HCT116 (cell line): ENCODE data around the gene ANO9. TPM values are rescaled to one million over a fixed set of nuclear protein-coding genes. Genes with fewer than 3 reads are reported as not detected.

ENCODE experiments used
- ATAC-seq: fragments of 200-7000 bp; cut with Tn5 transposase; 2 replicates; pipeline ENCODE4 v1.9.1; 2020; ENCODE audit warnings: mild to moderate bottlenecking, moderate library complexity
- BruUV-seq: library from RNA; stranded (reverse); fragments of 400-500 nt; replicated peaks from 2 replicates; lab custom pipeline; 2021; lab: Mats Ljungman, UMichigan
- CTCF ChIA-PET: fragments of 300-600 bp; sonication (Branson Sonifier 250); formaldehyde crosslinking; loops from one replicate; lab custom pipeline; 2021; ENCODE audit warnings: antibody characterized with exemption; lab: Charles Lee
- POLR2A ChIA-PET: fragments of 300-600, 350-600 bp; sonication (Branson Sonifier 250); formaldehyde crosslinking; loops from one replicate; lab custom pipeline; 2021; ENCODE audit warnings: antibody characterized with exemption; lab: Charles Lee
- RAD21 ChIA-PET, 2 experiments: fragments of 300-600 bp; sonication (Branson Sonifier 250); formaldehyde crosslinking; loops; one replicate each; lab custom pipeline; 2023; ENCODE audit warnings: low total read pairs in 2 of 2; ENCODE audit not compliant: uncharacterized antibody in 2 of 2, unreplicated experiment in 2 of 2, low non-redundant PET in 1 of 2; lab: Charles Lee
- DNase-seq: peaks from one replicate; pipeline ENCODE4 v3.0.0-alpha.2; 2010; ENCODE audit warnings: low read depth, low spot score
- H2AFZ ChIP-seq: fragments of 200-600 bp; shearing (Covaris generic), sonication (generic); 2 replicates; pipeline ENCODE4 v1.6.1; 2017; ENCODE audit warnings: low read depth, mixed run types, mixed read lengths, antibody characterized with exemption, low read length; ENCODE audit not compliant: poor library complexity, severe bottlenecking
- H3K27ac ChIP-seq: 2 replicates; pipeline ENCODE4 v1.5.1; 2012; ENCODE audit warnings: low read depth, low read length
- H3K27me3 ChIP-seq: fragments of 200-600 bp; sonication (generic); 2 replicates; pipeline ENCODE4 v1.6.1; 2016; ENCODE audit warnings: mixed run types, low read length, mixed read lengths; ENCODE audit not compliant: insufficient read depth
- H3K36me3 ChIP-seq, 2 experiments: fragments of 200-500 bp in 1 of 2; fragments of 200-600 bp in 1 of 2; sonication (Bioruptor generic) in 1 of 2; sonication (generic) in 1 of 2; 2 replicates each; pipeline versions ENCODE4 v1.5.1 to v1.6.1; 2014 to 2016; ENCODE audit warnings: low read length in 2 of 2, inconsistent platforms in 1 of 2, mixed read lengths in 1 of 2, mixed run types in 1 of 2; ENCODE audit not compliant: insufficient read depth in 2 of 2, control insufficient read depth in 1 of 2
- H3K4me1 ChIP-seq, 2 experiments: fragments of 200-600 bp in 1 of 2; sonication (generic) in 1 of 2; 2 replicates each; pipeline versions ENCODE4 v1.5.1 to v1.6.1; 2012 to 2017; ENCODE audit warnings: low read length in 2 of 2, inconsistent platforms in 1 of 2, mild to moderate bottlenecking in 1 of 2, mixed read lengths in 1 of 2, mixed run types in 1 of 2, moderate library complexity in 1 of 2; ENCODE audit not compliant: insufficient read depth in 2 of 2, control insufficient read depth in 1 of 2
- H3K4me2 ChIP-seq: fragments of 200-600 bp; sonication (generic); 2 replicates; pipeline ENCODE4 v1.6.1; 2017; ENCODE audit warnings: mixed run types, low read length, mixed read lengths
- H3K4me3 ChIP-seq, 2 experiments: fragments of 200-600 bp in 1 of 2; sonication (generic) in 1 of 2; replicated peaks in 1 of 2; 2 replicates each; pipeline ENCODE4 v1.5.1; 2011 to 2016; ENCODE audit warnings: low read length in 2 of 2, control low read depth in 1 of 2, low read depth in 1 of 2, mild to moderate bottlenecking in 1 of 2, mixed read lengths in 1 of 2, mixed run types in 1 of 2
- H3K79me2 ChIP-seq: fragments of 200-600 bp; sonication (generic); 2 replicates; pipeline ENCODE4 v1.6.1; 2017; ENCODE audit warnings: mild to moderate bottlenecking, mixed run types, low read length, moderate library complexity, mixed read lengths; ENCODE audit not compliant: insufficient read depth
- H3K9ac ChIP-seq: fragments of 200-600 bp; sonication (generic); 2 replicates; pipeline ENCODE4 v1.6.1; 2016; ENCODE audit warnings: low read length, mixed read lengths
- H3K9me2 ChIP-seq: fragments of 200-600 bp; sonication (generic), shearing (Covaris generic); 2 replicates; pipeline ENCODE4 v1.6.1; 2017; ENCODE audit warnings: mixed run types, mild to moderate bottlenecking, moderate library complexity; ENCODE audit not compliant: insufficient read depth
- H3K9me3 ChIP-seq, 2 experiments: fragments of 200-500 bp in 1 of 2; fragments of 200-600 bp in 1 of 2; sonication (Bioruptor generic) in 1 of 2; sonication (generic) in 1 of 2; 2 replicates each; pipeline ENCODE4 v1.6.1; 2014 to 2017; ENCODE audit warnings: low read length in 2 of 2, mixed read lengths in 2 of 2, inconsistent platforms in 1 of 2, low read depth in 1 of 2, mild to moderate bottlenecking in 1 of 2, mixed run types in 1 of 2, moderate library complexity in 1 of 2; ENCODE audit not compliant: control insufficient read depth in 1 of 2, insufficient read depth in 1 of 2
- H4K20me1 ChIP-seq: fragments of 200-600 bp; sonication (generic), shearing (Covaris generic); 2 replicates; pipeline ENCODE4 v1.6.1; 2017; ENCODE audit warnings: mixed run types, mild to moderate bottlenecking, moderate library complexity; ENCODE audit not compliant: insufficient read depth
- ATF3 ChIP-seq: IDR thresholded peaks from 2 replicates; pipeline ENCODE4 v1.6.1; 2012
- CBX3 ChIP-seq: IDR thresholded peaks from 2 replicates; pipeline ENCODE4 v1.6.1; 2012; ENCODE audit warnings: low read depth
- CEBPB ChIP-seq: IDR thresholded peaks from 2 replicates; pipeline ENCODE4 v1.6.1; 2012; ENCODE audit warnings: low read depth
- EGR1 ChIP-seq: IDR thresholded peaks from 2 replicates; pipeline ENCODE4 v1.6.1; 2012; ENCODE audit warnings: low read depth
- ELF1 ChIP-seq: IDR thresholded peaks from 2 replicates; pipeline ENCODE4 v1.6.1; 2012; ENCODE audit warnings: low read depth, borderline replicate concordance
- EZH2 ChIP-seq: fragments of 200-600 bp; sonication (generic); IDR thresholded peaks from 2 replicates; pipeline ENCODE4 v1.6.1; 2017; ENCODE audit warnings: antibody characterized with exemption, mixed run types
- EZH2phosphoT487 ChIP-seq: fragments of 200-600 bp; IDR thresholded peaks from 2 replicates; pipeline ENCODE4 v1.6.1; 2018; ENCODE audit warnings: antibody characterized with exemption, borderline replicate concordance
- JUND ChIP-seq: IDR thresholded peaks from 2 replicates; pipeline ENCODE4 v1.6.1; 2012
- MAX ChIP-seq: IDR thresholded peaks from 2 replicates; pipeline ENCODE4 v1.6.1; 2012
- POLR2A ChIP-seq: IDR thresholded peaks from 2 replicates; pipeline ENCODE4 v1.7.0; 2011; ENCODE audit warnings: borderline replicate concordance; ENCODE audit not compliant: insufficient read depth, insufficient read length; ENCODE audit errors: extremely low read depth
- POLR2AphosphoS5 ChIP-seq: IDR thresholded peaks from 2 replicates; pipeline ENCODE4 v1.6.1; 2011; ENCODE audit warnings: mild to moderate bottlenecking, low read depth, low read length, moderate library complexity
- RAD21 ChIP-seq: IDR thresholded peaks from 2 replicates; pipeline ENCODE4 v1.6.1; 2012; ENCODE audit warnings: low read depth, mild to moderate bottlenecking
- REST ChIP-seq: IDR thresholded peaks from 2 replicates; pipeline ENCODE4 v1.6.1; 2012; ENCODE audit warnings: low read depth
- SIN3A ChIP-seq: IDR thresholded peaks from 2 replicates; pipeline ENCODE4 v1.6.1; 2012; ENCODE audit warnings: low read depth
- SRF ChIP-seq: IDR thresholded peaks from 2 replicates; pipeline ENCODE4 v1.6.1; 2012; ENCODE audit warnings: low read depth
- TCF7L2 ChIP-seq: IDR thresholded peaks from 2 replicates; pipeline ENCODE4 v1.7.0; 2011; ENCODE audit warnings: borderline replicate concordance, inconsistent platforms; ENCODE audit not compliant: insufficient read depth, insufficient read length; ENCODE audit errors: extremely low read depth
- YY1 ChIP-seq: IDR thresholded peaks from 2 replicates; pipeline ENCODE4 v1.6.1; 2011; ENCODE audit warnings: low read length, low read depth, moderate library complexity, mild to moderate bottlenecking; ENCODE audit not compliant: insufficient replicate concordance; ENCODE audit errors: extremely low read depth
- ZBTB33 ChIP-seq: IDR thresholded peaks from 2 replicates; pipeline ENCODE4 v1.6.1; 2011; ENCODE audit warnings: mild to moderate bottlenecking, low read length, moderate library complexity; ENCODE audit not compliant: insufficient replicate concordance; ENCODE audit errors: extremely low read depth
- intact Hi-C: fragments of 100-400 bp; cut with micrococcal nuclease; formaldehyde crosslinking; loops from 2 replicates; pipeline ENCODE4 v1.10.0; 2022
- total RNA-seq: library from RNA; stranded (reverse); gene quantifications from one replicate; pipeline ENCODE4 v1.2.1, GENCODE V29; 2021; ENCODE audit not compliant: unreplicated experiment
- TF ChIP-seq, protein P1 (sequence below), 3 experiments: fragments of 200-600 bp in 1 of 3; sonication (generic) in 1 of 3; IDR thresholded peaks in 2 of 3; conservative IDR thresholded peaks in 1 of 3; 2 replicates each; pipeline ENCODE4 v1.5.1; 2012 to 2017; ENCODE audit warnings: low read depth in 2 of 3, low read length in 2 of 3, antibody characterized with exemption in 1 of 3, borderline replicate concordance in 1 of 3, control low read depth in 1 of 3, mild to moderate bottlenecking in 1 of 3, mixed read lengths in 1 of 3, mixed run types in 1 of 3, moderate library complexity in 1 of 3; ENCODE audit not compliant: insufficient read depth in 1 of 3

ANO9 gene
- total RNA-seq, 1 experiment from 2014 or later, result 70.3 TPM

DNA sequence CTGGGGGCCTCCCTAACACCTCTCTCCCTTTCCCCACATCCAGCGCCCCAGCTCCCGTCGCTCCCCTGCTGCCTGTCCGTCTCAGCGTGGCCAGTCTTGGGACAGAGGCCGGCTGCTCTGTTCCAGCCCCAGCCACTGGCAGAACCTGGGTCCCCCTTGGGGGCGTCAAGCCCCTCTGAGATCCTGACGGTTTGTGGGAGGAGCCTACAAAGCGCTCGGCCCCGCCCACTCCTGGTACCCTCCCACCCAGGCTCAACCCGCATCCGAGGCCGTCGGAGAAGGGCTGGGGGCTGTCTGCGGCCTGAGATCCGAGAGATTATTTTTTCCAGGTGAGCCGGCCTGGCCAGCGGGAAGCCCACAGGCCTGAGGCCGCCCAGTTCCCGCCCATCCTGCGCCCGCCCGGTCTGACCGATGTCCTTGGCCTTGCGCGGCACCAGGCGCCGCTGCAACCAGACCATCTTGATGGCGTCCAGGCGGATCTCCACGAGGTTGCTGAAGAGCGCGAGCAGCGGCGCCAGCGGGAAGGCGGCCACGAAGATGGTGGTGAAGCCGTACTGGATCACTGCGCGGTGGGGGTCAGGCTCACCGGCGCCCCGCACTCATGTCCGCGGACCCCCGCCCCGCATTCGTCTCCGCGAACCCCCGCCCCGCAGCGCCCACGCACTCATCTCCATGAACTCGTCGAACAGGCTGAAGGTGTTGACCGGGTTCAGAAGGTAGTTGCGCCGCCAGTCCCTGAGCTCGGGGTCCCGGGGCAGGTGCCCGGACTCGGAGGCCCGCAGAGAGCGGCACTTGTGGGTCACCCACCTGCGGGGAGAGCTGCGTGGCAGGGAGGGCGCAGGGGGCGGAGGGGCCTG lies 21.5 kb downstream of the ANO9 start:
- no peak overlapping the region for H2AFZ ChIP-seq
- H3K9me3 ChIP-seq, result no peaks in the 10 kb centered on the region

More for the DNA sequence above, 21.5 kb downstream of the ANO9 start:
- no peak overlapping the region for H3K9ac ChIP-seq
- no peak for DNase-seq
- no peaks in the 10 kb centered on the region for H3K27me3 ChIP-seq
- ATAC-seq, result no peak
- H3K4me1 ChIP-seq, result peaks cover 17 to 22% of the 10 kb centered on the region in 2 experiments
- H3K36me3 ChIP-seq, result no peaks in the 10 kb centered on the region
- POLR2A ChIA-PET, result no interaction called here
- CTCF ChIA-PET, result no interaction called here
- no peak overlapping the region for H3K4me3 ChIP-seq
- H4K20me1 ChIP-seq, result no peaks in the 10 kb centered on the region
- intact Hi-C loops, result no loop called here
- H3K9me2 ChIP-seq, result no peaks in the 10 kb centered on the region
- H3K79me2 ChIP-seq, result no peaks in the 10 kb centered on the region; the same call in 1 of the 2 replicates
- TF ChIP-seq TCF7L2 (no peak), YY1 (no peak), MAX (no peak), RAD21 (no peak), ZBTB33 (no peak), CBX3 (no peak), JUND (no peak), ELF1 (no peak), SIN3A (no peak), POLR2A (no peak), ATF3 (no peak), CEBPB (no peak), EGR1 (no peak), POLR2AphosphoS5 (no peak), EZH2phosphoT487 (no peak), EZH2 (no peak), REST (no peak), SRF (no peak)
- TF ChIP-seq, protein P1, sequence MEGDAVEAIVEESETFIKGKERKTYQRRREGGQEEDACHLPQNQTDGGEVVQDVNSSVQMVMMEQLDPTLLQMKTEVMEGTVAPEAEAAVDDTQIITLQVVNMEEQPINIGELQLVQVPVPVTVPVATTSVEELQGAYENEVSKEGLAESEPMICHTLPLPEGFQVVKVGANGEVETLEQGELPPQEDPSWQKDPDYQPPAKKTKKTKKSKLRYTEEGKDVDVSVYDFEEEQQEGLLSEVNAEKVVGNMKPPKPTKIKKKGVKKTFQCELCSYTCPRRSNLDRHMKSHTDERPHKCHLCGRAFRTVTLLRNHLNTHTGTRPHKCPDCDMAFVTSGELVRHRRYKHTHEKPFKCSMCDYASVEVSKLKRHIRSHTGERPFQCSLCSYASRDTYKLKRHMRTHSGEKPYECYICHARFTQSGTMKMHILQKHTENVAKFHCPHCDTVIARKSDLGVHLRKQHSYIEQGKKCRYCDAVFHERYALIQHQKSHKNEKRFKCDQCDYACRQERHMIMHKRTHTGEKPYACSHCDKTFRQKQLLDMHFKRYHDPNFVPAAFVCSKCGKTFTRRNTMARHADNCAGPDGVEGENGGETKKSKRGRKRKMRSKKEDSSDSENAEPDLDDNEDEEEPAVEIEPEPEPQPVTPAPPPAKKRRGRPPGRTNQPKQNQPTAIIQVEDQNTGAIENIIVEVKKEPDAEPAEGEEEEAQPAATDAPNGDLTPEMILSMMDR (IDR thresholded peaks at IDR 0.05 in 2 of 3, conservative IDR thresholded peaks at IDR 0.05 in 1 of 3; ENCODE audit: borderline replicate concordance in 1 of 3, insufficient read depth in 1 of 3, low read depth in 2 of 3, low read length in 2 of 3), result no peak
- no peak overlapping the region for H3K4me2 ChIP-seq
- H3K27ac ChIP-seq, result no peak overlapping the region
- RAD21 ChIA-PET, result no interaction called here
- BruUV-seq, result no TSS peak
